ENCODE measurements around the gene ZNF784.

The ZNF784 gene

GRCh38 chr19:55644191-55644833 lies 19.9 kb upstream of the ZNF784 start:
- FAIRE-seq, result no peak

GRCh38 chr19:55643887-55644176 lies 19.5 kb upstream of the ZNF784 start:
- FAIRE-seq (no peak), DNase-seq (ENCODE audit: insufficient read length, low spot score) (no peak)

More at GRCh38 chr19:55644191-55644833, 19.9 kb upstream of the ZNF784 start:
- no peak for DNase-seq (ENCODE audit: insufficient read length, low spot score)

GRCh38 chr19:55643003-55643886 lies 18.9 kb upstream of the ZNF784 start, which contains the start of gene ZNF581:
ZNF581 (plus strand) TSS chr19:55643649; CDS start chr19:55644572, 923 bp downstream.
- FAIRE-seq, result peak; percentile 91
- peak; percentile 80 for DNase-seq (ENCODE audit: insufficient read length, low spot score)

GRCh38 chr19:55642153-55643002 lies 18.0 kb upstream of the ZNF784 start:
- FAIRE-seq, result no peak

GRCh38 chr19:55641426-55642152 lies 17.2 kb upstream of the ZNF784 start:
- DNase-seq (ENCODE audit: insufficient read length, low spot score), result no peak
- FAIRE-seq, result peak; percentile 39

More at GRCh38 chr19:55642153-55643002, 18.0 kb upstream of the ZNF784 start:
- no peak for DNase-seq (ENCODE audit: insufficient read length, low spot score)

- FAIRE-seq (peak; percentile 77), DNase-seq (ENCODE audit: insufficient read length, low spot score) (no peak)
These were observed 16.4 kb upstream of the ZNF784 start, which contains the start of gene ZNF580 for GRCh38 chr19:55640577-55641425. ZNF580 (plus strand) TSS chr19:55641002; CDS start chr19:55642509, 1,507 bp downstream.

- FAIRE-seq (peak; percentile 28), DNase-seq (ENCODE audit: insufficient read length, low spot score) (no peak)
These were observed 15.7 kb upstream of the ZNF784 start for GRCh38 chr19:55640043-55640576.

GRCh38 chr19:55638864-55639359 lies 14.5 kb upstream of the ZNF784 start:
- no peak for DNase-seq (ENCODE audit: insufficient read length, low spot score)
- peak; percentile 74 for FAIRE-seq

- DNase-seq (ENCODE audit: insufficient read length, low spot score) (no peak), FAIRE-seq (no peak)
These were observed 13.2 kb upstream of the ZNF784 start for GRCh38 chr19:55637534-55637933.

GRCh38 chr19:55636723-55637122 lies 12.4 kb upstream of the ZNF784 start:
- FAIRE-seq (no peak), DNase-seq (ENCODE audit: insufficient read length, low spot score) (no peak)

GRCh38 chr19:55635856-55636440 lies 11.6 kb upstream of the ZNF784 start:
- FAIRE-seq (no peak), DNase-seq (ENCODE audit: insufficient read length, low spot score) (no peak)

GRCh38 chr19:55635334-55635717 lies 11.0 kb upstream of the ZNF784 start:
- FAIRE-seq, result no peak
- DNase-seq (ENCODE audit: insufficient read length, low spot score), result no peak

GRCh38 chr19:55633861-55634260 lies 9.5 kb upstream of the ZNF784 start:
- DNase-seq (ENCODE audit: insufficient read length, low spot score) (no peak), FAIRE-seq (no peak)

GRCh38 chr19:55632463-55632834 lies 8.1 kb upstream of the ZNF784 start:
- peak; percentile 84 for FAIRE-seq
- no peak for DNase-seq (ENCODE audit: insufficient read length, low spot score)

GRCh38 chr19:55626350-55626749 lies 2.0 kb upstream of the ZNF784 start:
- no peak for FAIRE-seq

GRCh38 chr19:55625004-55625326 lies 599 bp upstream of the ZNF784 start:
- no peak for DNase-seq (ENCODE audit: insufficient read length, low spot score)
- no peak for FAIRE-seq

More at GRCh38 chr19:55626350-55626749, 2.0 kb upstream of the ZNF784 start:
- DNase-seq (ENCODE audit: insufficient read length, low spot score), result no peak

GRCh38 chr19:55623561-55623960 lies 805 bp downstream of the ZNF784 start:
- FAIRE-seq (no peak), DNase-seq (ENCODE audit: insufficient read length, low spot score) (no peak)

GRCh38 chr19:55623130-55623529 lies 1.2 kb downstream of the ZNF784 start:
- no peak for FAIRE-seq
- no peak for DNase-seq (ENCODE audit: insufficient read length, low spot score)
